Activated T-cell treated with anti-CD3 and anti-CD28 coated beads for 48 hours (primary cell): ENCODE data around the gene NPTXR.
"Not testable (repeated sequence)": the region's sequence is repeated elsewhere in the genome, so short reads cannot be mapped to it uniquely, and the experiment has no call there.

ENCODE experiments used
- DNase-seq: peaks from one replicate; pipeline ENCODE4 v3.0.0-alpha.2; 2020; ENCODE audit warnings: low read depth

Gene NPTXR

GRCh38 chr22:38868286-38868721 lies 24.5 kb upstream of the NPTXR start:
- DNase-seq, result no peak

- no peak for DNase-seq
These were observed 23.9 kb upstream of the NPTXR start for GRCh38 chr22:38867471-38868285.

- no peak for DNase-seq
These were observed 23.3 kb upstream of the NPTXR start for GRCh38 chr22:38867124-38867455.

GRCh38 chr22:38866399-38867123 lies 22.7 kb upstream of the NPTXR start:
- no peak for DNase-seq

- DNase-seq, result no peak
These were observed 22.2 kb upstream of the NPTXR start for GRCh38 chr22:38866024-38866398.

GRCh38 chr22:38865201-38866023 lies 21.6 kb upstream of the NPTXR start:
- no peak for DNase-seq

- no peak for DNase-seq
These were observed 20.7 kb upstream of the NPTXR start for GRCh38 chr22:38864361-38865191.

GRCh38 chr22:38863531-38864131 lies 19.8 kb upstream of the NPTXR start:
- no peak for DNase-seq

GRCh38 chr22:38862375-38863329 lies 18.8 kb upstream of the NPTXR start:
- no peak for DNase-seq

- DNase-seq, result no peak
These were observed 18.1 kb upstream of the NPTXR start for GRCh38 chr22:38861927-38862326.

GRCh38 chr22:38861170-38861876 lies 17.5 kb upstream of the NPTXR start:
- DNase-seq, result no peak

GRCh38 chr22:38860283-38861169 lies 16.7 kb upstream of the NPTXR start:
- DNase-seq, result no peak

GRCh38 chr22:38859581-38860282 lies 15.9 kb upstream of the NPTXR start:
- no peak for DNase-seq

- DNase-seq, result no peak
These were observed 14.7 kb upstream of the NPTXR start for GRCh38 chr22:38858492-38858891.

- not testable (repeated sequence) for DNase-seq
These were observed 10.6 kb upstream of the NPTXR start for GRCh38 chr22:38854476-38854875.

GRCh38 chr22:38853883-38854282 lies 10.1 kb upstream of the NPTXR start:
- DNase-seq, result not testable (repeated sequence)

GRCh38 chr22:38853196-38853651 lies 9.4 kb upstream of the NPTXR start:
- no peak for DNase-seq

GRCh38 chr22:38852522-38852921 lies 8.7 kb upstream of the NPTXR start:
- DNase-seq, result no peak
